SK-N-SH treated with all-trans-retinoic acid at 6 μM for 48 hours (cell line): ENCODE measurements around the gene VCL.

Experiments used
- ATAC-seq: fragments of 200-7000 bp; cut with Tn5 transposase; 3 replicates; pipeline ENCODE4 v1.9.1; 2020; ENCODE audit warnings: mild to moderate bottlenecking, moderate library complexity
- ARNTL ChIP-seq: fragments of 450-650 bp; formaldehyde crosslinking; IDR thresholded peaks from 2 replicates; pipeline ENCODE4 v1.5.0; 2020; ENCODE audit warnings: low read depth, mild to moderate bottlenecking, moderate library complexity, borderline replicate concordance
- BACH2 ChIP-seq: fragments of 250-450 bp; sonication (Bioruptor Pico); IDR thresholded peaks from 2 replicates; pipeline ENCODE4 v1.9.0; 2021; ENCODE audit warnings: mild to moderate bottlenecking, borderline replicate concordance
- ESRRG ChIP-seq: fragments of 250-450 bp; sonication (Bioruptor Pico); IDR thresholded peaks from 2 replicates; pipeline ENCODE4 v1.6.1; 2021; ENCODE audit warnings: mild to moderate bottlenecking
- GLIS3 ChIP-seq: fragments of 250-450 bp; sonication (Bioruptor Pico); IDR thresholded peaks from 2 replicates; pipeline ENCODE4 v1.5.0; 2020; ENCODE audit warnings: mild to moderate bottlenecking, moderate library complexity
- ISL1 ChIP-seq: fragments of 250-450 bp; sonication (Bioruptor Pico); IDR thresholded peaks from 2 replicates; pipeline ENCODE4 v2.1.2; 2022; ENCODE audit warnings: mild to moderate bottlenecking, moderate library complexity
- OSR1 ChIP-seq: fragments of 250-450 bp; sonication (Bioruptor Pico); IDR thresholded peaks from 2 replicates; pipeline ENCODE4 v1.8.0; 2022; ENCODE audit warnings: moderate library complexity, mild to moderate bottlenecking, inconsistent platforms
- PPARA ChIP-seq: fragments of 250-450 bp; sonication (Bioruptor Pico); IDR thresholded peaks from 2 replicates; pipeline ENCODE4 v1.5.0; 2020; ENCODE audit warnings: mild to moderate bottlenecking, borderline replicate concordance
- SNAI2 ChIP-seq: fragments of 250-450 bp; sonication (Bioruptor Pico); IDR thresholded peaks from 2 replicates; pipeline ENCODE4 v1.5.0; 2020; ENCODE audit warnings: mild to moderate bottlenecking, moderate library complexity
- TCF4 ChIP-seq: fragments of 250-450 bp; sonication (Bioruptor Pico); IDR thresholded peaks from 2 replicates; pipeline ENCODE4 v1.8.0; 2021; ENCODE audit warnings: mild to moderate bottlenecking, moderate library complexity, borderline replicate concordance
- TOX ChIP-seq: fragments of 250-450 bp; sonication (Bioruptor Pico); IDR thresholded peaks from 2 replicates; pipeline ENCODE4 v1.8.0; 2021; ENCODE audit warnings: mild to moderate bottlenecking, moderate library complexity, borderline replicate concordance
- ZC3H10 ChIP-seq: fragments of 250-450 bp; sonication (Bioruptor Pico); IDR thresholded peaks from 2 replicates; pipeline ENCODE4 v1.5.1; 2021; ENCODE audit warnings: mild to moderate bottlenecking, moderate library complexity
- ZFP3 ChIP-seq: fragments of 250-450 bp; sonication (Bioruptor Pico); IDR thresholded peaks from 2 replicates; pipeline ENCODE4 v1.5.0; 2020; ENCODE audit warnings: mild to moderate bottlenecking, moderate library complexity
- ZFP30 ChIP-seq: fragments of 450-650 bp; formaldehyde crosslinking; IDR thresholded peaks from 2 replicates; pipeline ENCODE4 v1.5.0; 2022; ENCODE audit warnings: mild to moderate bottlenecking, moderate library complexity
- ZNF565 ChIP-seq: fragments of 450-650 bp; formaldehyde crosslinking; conservative IDR thresholded peaks from 2 replicates; pipeline ENCODE4 v1.5.0; 2020; ENCODE audit warnings: low read depth, mild to moderate bottlenecking, moderate library complexity
- ZNF70 ChIP-seq: fragments of 450-650 bp; formaldehyde crosslinking; IDR thresholded peaks from 2 replicates; pipeline ENCODE4 v1.5.0; 2020; ENCODE audit warnings: mild to moderate bottlenecking, moderate library complexity
- ZNF8 ChIP-seq: fragments of 450-650 bp; formaldehyde crosslinking; IDR thresholded peaks from 2 replicates; pipeline ENCODE4 v1.5.0; 2020; ENCODE audit warnings: mild to moderate bottlenecking, moderate library complexity
- TF ChIP-seq, protein P1 (sequence below): fragments of 250-450 bp; sonication (Bioruptor Pico); IDR thresholded peaks from 2 replicates; pipeline ENCODE4 v1.8.0; 2021; ENCODE audit warnings: low read depth, mild to moderate bottlenecking, moderate library complexity, borderline replicate concordance
- TF ChIP-seq, protein P2 (sequence below): fragments of 250-450 bp; sonication (Bioruptor Pico); IDR thresholded peaks from 2 replicates; pipeline ENCODE4 v1.5.1; 2020; ENCODE audit warnings: low read depth, mild to moderate bottlenecking, moderate library complexity
- TF ChIP-seq, protein P3 (sequence below): fragments of 250-450 bp; sonication (Bioruptor Pico); IDR thresholded peaks from 2 replicates; pipeline ENCODE4 v1.8.0; 2020; ENCODE audit warnings: mild to moderate bottlenecking, moderate library complexity, borderline replicate concordance
- TF ChIP-seq, protein P4 (sequence below): fragments of 250-450 bp; sonication (Bioruptor Pico); IDR thresholded peaks from 2 replicates; pipeline ENCODE4 v1.5.1; 2021; ENCODE audit warnings: mild to moderate bottlenecking, moderate library complexity
- TF ChIP-seq, protein P5 (sequence below): fragments of 250-450 bp; sonication (Bioruptor Pico); IDR thresholded peaks from 2 replicates; pipeline ENCODE4 v1.5.0; 2020; ENCODE audit warnings: mild to moderate bottlenecking, moderate library complexity

The VCL gene

DNA sequence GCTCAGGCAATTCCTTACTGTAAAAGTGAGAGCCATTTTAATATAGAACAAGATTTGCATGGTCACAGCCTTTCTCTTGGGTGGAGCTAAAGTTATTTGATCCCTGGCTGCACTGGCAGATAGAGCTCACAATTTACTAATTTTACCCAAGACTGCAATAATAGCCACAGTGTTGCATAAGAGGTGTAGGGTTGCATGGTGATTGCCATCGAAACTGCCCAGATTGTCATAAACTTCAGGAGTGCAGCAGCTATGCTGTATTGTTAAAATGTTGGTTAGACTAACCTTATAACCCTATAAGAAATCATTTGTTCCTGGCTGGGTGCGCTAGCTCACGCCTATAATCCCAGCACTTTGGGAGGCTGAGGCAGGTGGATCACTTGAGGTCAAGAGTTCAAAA lies 50.0 kb downstream of the VCL start:
- TF ChIP-seq, protein P1, sequence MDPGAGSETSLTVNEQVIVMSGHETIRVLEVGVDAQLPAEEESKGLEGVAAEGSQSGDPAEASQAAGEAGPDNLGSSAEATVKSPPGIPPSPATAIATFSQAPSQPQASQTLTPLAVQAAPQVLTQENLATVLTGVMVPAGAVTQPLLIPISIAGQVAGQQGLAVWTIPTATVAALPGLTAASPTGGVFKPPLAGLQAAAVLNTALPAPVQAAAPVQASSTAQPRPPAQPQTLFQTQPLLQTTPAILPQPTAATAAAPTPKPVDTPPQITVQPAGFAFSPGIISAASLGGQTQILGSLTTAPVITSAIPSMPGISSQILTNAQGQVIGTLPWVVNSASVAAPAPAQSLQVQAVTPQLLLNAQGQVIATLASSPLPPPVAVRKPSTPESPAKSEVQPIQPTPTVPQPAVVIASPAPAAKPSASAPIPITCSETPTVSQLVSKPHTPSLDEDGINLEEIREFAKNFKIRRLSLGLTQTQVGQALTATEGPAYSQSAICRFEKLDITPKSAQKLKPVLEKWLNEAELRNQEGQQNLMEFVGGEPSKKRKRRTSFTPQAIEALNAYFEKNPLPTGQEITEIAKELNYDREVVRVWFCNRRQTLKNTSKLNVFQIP (CRISPR knock-in tag), result no peak
- TF ChIP-seq ZNF565, result no peak
- ATAC-seq, result peak; percentile 22

DNA sequence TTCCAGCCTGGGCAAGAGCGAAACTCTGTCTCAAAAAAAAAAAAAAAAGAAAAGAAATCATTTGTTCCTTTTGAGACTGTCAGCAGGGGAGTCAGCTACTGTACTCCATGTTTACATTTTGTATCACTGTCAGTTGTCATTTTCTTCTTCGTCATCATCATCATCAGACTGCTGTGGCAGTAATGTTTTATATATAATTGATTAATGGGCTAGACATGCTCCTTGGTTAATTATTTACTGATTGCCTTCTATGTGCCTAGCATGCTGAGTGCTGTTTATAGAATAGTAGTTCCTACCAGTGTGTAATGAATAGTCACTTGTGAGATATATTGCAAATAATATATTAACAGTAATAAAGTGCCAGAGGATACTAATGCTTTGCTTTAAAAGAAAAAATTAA lies 50.5 kb downstream of the VCL start:
- TF ChIP-seq ZNF70 (CRISPR knock-in tag) (no peak), GLIS3 (CRISPR knock-in tag) (no peak)
- TF ChIP-seq, protein P2, sequence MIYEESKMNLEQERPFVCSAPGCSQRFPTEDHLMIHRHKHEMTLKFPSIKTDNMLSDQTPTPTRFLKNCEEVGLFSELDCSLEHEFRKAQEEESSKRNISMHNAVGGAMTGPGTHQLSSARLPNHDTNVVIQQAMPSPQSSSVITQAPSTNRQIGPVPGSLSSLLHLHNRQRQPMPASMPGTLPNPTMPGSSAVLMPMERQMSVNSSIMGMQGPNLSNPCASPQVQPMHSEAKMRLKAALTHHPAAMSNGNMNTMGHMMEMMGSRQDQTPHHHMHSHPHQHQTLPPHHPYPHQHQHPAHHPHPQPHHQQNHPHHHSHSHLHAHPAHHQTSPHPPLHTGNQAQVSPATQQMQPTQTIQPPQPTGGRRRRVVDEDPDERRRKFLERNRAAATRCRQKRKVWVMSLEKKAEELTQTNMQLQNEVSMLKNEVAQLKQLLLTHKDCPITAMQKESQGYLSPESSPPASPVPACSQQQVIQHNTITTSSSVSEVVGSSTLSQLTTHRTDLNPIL (CRISPR knock-in tag), result no peak
- TF ChIP-seq, protein P3, sequence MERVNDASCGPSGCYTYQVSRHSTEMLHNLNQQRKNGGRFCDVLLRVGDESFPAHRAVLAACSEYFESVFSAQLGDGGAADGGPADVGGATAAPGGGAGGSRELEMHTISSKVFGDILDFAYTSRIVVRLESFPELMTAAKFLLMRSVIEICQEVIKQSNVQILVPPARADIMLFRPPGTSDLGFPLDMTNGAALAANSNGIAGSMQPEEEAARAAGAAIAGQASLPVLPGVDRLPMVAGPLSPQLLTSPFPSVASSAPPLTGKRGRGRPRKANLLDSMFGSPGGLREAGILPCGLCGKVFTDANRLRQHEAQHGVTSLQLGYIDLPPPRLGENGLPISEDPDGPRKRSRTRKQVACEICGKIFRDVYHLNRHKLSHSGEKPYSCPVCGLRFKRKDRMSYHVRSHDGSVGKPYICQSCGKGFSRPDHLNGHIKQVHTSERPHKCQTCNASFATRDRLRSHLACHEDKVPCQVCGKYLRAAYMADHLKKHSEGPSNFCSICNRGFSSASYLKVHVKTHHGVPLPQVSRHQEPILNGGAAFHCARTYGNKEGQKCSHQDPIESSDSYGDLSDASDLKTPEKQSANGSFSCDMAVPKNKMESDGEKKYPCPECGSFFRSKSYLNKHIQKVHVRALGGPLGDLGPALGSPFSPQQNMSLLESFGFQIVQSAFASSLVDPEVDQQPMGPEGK (CRISPR knock-in tag), result no peak
- ATAC-seq, result no peak

DNA sequence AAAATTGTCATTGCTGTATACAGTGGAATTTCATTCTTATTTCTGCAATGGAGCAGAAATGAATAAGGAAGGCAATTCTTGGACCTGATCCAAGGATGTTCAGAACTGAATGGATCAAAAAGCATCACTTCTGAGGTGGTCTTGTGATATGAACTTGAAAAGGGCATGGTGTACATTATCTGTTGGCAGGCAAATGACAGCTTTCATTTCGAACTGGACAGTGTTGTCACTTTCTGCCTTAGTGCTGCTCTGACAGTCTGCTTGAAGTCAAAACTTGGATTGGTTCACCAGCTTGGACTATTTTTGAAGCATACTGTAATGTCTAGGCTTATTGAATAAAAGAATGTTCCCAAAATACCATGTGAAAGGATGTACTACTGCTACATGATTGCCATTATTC lies 52.0 kb downstream of the VCL start:
- ATAC-seq, result peak; percentile 16; the same call in 2 of the 3 replicates
- TF ChIP-seq, protein P4, sequence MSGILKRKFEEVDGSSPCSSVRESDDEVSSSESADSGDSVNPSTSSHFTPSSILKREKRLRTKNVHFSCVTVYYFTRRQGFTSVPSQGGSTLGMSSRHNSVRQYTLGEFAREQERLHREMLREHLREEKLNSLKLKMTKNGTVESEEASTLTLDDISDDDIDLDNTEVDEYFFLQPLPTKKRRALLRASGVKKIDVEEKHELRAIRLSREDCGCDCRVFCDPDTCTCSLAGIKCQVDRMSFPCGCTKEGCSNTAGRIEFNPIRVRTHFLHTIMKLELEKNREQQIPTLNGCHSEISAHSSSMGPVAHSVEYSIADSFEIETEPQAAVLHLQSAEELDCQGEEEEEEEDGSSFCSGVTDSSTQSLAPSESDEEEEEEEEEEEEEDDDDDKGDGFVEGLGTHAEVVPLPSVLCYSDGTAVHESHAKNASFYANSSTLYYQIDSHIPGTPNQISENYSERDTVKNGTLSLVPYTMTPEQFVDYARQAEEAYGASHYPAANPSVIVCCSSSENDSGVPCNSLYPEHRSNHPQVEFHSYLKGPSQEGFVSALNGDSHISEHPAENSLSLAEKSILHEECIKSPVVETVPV, result no peak

DNA sequence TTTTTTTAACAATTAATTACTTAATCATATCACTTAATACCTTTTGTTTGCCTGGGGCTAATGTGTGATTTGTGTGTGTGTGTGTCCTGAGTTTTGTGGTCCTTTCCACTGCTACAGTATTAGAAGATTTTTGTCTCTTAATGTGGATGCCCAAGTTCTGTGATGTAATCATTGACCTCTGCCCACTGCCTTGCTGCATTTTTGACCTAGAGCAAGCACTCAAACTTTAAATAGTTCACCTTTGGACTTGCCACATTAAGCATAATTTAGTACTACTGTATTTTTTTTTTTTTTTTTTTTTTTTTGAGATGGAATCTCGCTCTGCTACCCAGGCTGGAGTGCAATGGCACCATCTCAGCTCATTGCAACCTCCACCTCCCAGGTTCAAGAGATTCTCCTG lies 52.7 kb downstream of the VCL start:
- TF ChIP-seq ISL1 (CRISPR knock-in tag), result no peak
- TF ChIP-seq PPARA (CRISPR knock-in tag), result no peak
- no peak for TF ChIP-seq SNAI2 (CRISPR knock-in tag)
- no peak for TF ChIP-seq TOX
- no peak for TF ChIP-seq ZNF70 (CRISPR knock-in tag)
- TF ChIP-seq BACH2 (CRISPR knock-in tag), result no peak
- TF ChIP-seq, protein P1 (CRISPR knock-in tag), result no peak
- no peak for TF ChIP-seq ZFP30
- TF ChIP-seq ZNF565, result no peak
- TF ChIP-seq TCF4 (CRISPR knock-in tag), result no peak
- TF ChIP-seq, protein P3 (CRISPR knock-in tag), result no peak
- TF ChIP-seq, protein P5, sequence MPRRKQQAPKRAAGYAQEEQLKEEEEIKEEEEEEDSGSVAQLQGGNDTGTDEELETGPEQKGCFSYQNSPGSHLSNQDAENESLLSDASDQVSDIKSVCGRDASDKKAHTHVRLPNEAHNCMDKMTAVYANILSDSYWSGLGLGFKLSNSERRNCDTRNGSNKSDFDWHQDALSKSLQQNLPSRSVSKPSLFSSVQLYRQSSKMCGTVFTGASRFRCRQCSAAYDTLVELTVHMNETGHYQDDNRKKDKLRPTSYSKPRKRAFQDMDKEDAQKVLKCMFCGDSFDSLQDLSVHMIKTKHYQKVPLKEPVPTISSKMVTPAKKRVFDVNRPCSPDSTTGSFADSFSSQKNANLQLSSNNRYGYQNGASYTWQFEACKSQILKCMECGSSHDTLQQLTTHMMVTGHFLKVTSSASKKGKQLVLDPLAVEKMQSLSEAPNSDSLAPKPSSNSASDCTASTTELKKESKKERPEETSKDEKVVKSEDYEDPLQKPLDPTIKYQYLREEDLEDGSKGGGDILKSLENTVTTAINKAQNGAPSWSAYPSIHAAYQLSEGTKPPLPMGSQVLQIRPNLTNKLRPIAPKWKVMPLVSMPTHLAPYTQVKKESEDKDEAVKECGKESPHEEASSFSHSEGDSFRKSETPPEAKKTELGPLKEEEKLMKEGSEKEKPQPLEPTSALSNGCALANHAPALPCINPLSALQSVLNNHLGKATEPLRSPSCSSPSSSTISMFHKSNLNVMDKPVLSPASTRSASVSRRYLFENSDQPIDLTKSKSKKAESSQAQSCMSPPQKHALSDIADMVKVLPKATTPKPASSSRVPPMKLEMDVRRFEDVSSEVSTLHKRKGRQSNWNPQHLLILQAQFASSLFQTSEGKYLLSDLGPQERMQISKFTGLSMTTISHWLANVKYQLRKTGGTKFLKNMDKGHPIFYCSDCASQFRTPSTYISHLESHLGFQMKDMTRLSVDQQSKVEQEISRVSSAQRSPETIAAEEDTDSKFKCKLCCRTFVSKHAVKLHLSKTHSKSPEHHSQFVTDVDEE (CRISPR knock-in tag), result no peak
- TF ChIP-seq ZC3H10, result no peak
- TF ChIP-seq OSR1 (CRISPR knock-in tag), result no peak
- no peak for TF ChIP-seq ZNF8 (CRISPR knock-in tag)
- no peak for TF ChIP-seq ZFP3 (CRISPR knock-in tag)
- TF ChIP-seq ESRRG (CRISPR knock-in tag), result no peak
- TF ChIP-seq, protein P4, result no peak
- no peak for TF ChIP-seq ARNTL (CRISPR knock-in tag)
- ATAC-seq, result no peak
